PC-3 (cell line): ENCODE measurements around the gene KSR2. TPM values are rescaled to one million over a fixed set of nuclear protein-coding genes. Genes with fewer than 3 reads are reported as not detected.

Experiments
- ATAC-seq: fragments of 200-7000 bp; cut with Tn5 transposase; 2 replicates; pipeline ENCODE4 v1.9.1; 2020; ENCODE audit warnings: mild to moderate bottlenecking, moderate library complexity
- BruUV-seq: library from RNA; stranded (reverse); fragments of 400-500 nt; replicated peaks from 2 replicates; lab custom pipeline; 2021; lab: Mats Ljungman, UMichigan
- CTCF ChIA-PET: fragments of 300-600 bp; sonication (Branson Sonifier 250); formaldehyde crosslinking; loops from one replicate; lab custom pipeline; 2022; ENCODE audit warnings: antibody characterized with exemption; lab: Charles Lee
- POLR2A ChIA-PET: fragments of 300-600 bp; sonication (Branson Sonifier 250); formaldehyde crosslinking; loops from one replicate; lab custom pipeline; 2022; ENCODE audit warnings: antibody characterized with exemption; ENCODE audit not compliant: unreplicated experiment; lab: Charles Lee
- DNase-seq: peaks from one replicate; pipeline ENCODE4 v3.0.0-alpha.2; 2015
- H2AFZ ChIP-seq: fragments of 300-600 bp; sonication (generic); 2 replicates; pipeline ENCODE4 v1.6.0; 2016; ENCODE audit warnings: antibody characterized with exemption, low read length
- H3F3A ChIP-seq: fragments of 300-600 bp; sonication (generic); one replicate; pipeline ENCODE4 v1.6.0; 2017; ENCODE audit warnings: antibody characterized with exemption, low read length, control low read depth, mild to moderate bottlenecking; ENCODE audit not compliant: unreplicated experiment
- H3K27ac ChIP-seq: fragments of 300-600 bp; sonication (generic); 2 replicates; pipeline ENCODE4 v1.5.1; 2016; ENCODE audit warnings: mild to moderate bottlenecking, low read length
- H3K27me3 ChIP-seq: fragments of 300-600 bp; sonication (generic); 2 replicates; pipeline ENCODE4 v1.6.1; 2016; ENCODE audit warnings: low read length, mixed read lengths
- H3K36me3 ChIP-seq: fragments of 300-600 bp; sonication (generic); 2 replicates; pipeline ENCODE4 v1.6.1; 2016; ENCODE audit warnings: low read depth, mixed run types, low read length, mixed read lengths
- H3K4me1 ChIP-seq: fragments of 300-600 bp; sonication (generic); 2 replicates; pipeline ENCODE4 v1.5.1; 2016; ENCODE audit warnings: low read length; ENCODE audit not compliant: insufficient read depth
- H3K4me2 ChIP-seq: fragments of 300-600 bp; sonication (generic); 2 replicates; pipeline ENCODE4 v1.6.0; 2016; ENCODE audit warnings: low read length
- H3K4me3 ChIP-seq: fragments of 300-600 bp; sonication (generic); 2 replicates; pipeline ENCODE4 v1.5.1; 2016; ENCODE audit warnings: mild to moderate bottlenecking, low read length, mixed read lengths
- H3K79me2 ChIP-seq: fragments of 300-600 bp; sonication (generic); 2 replicates; pipeline ENCODE4 v1.6.1; 2017; ENCODE audit warnings: low read length, mixed read lengths
- H3K9ac ChIP-seq: fragments of 300-600 bp; sonication (generic); 2 replicates; pipeline ENCODE4 v1.6.0; 2016; ENCODE audit warnings: mild to moderate bottlenecking, low read length
- H3K9me2 ChIP-seq: fragments of 300-600 bp; sonication (generic); replicated peaks from 2 replicates; pipeline ENCODE4 v1.6.1; 2016; ENCODE audit warnings: mixed run types, low read length, mixed read lengths
- H3K9me3 ChIP-seq: fragments of 300-600 bp; sonication (generic); 2 replicates; pipeline ENCODE4 v1.6.1; 2016; ENCODE audit warnings: low read length, mixed read lengths
- H4K20me1 ChIP-seq: fragments of 300-600 bp; sonication (generic); 2 replicates; pipeline ENCODE4 v1.6.1; 2016; ENCODE audit warnings: low read length, mixed read lengths
- CTCF ChIP-seq: fragments of 300-600 bp; sonication (generic); conservative IDR thresholded peaks from 2 replicates; pipeline ENCODE4 v1.5.1; 2017; ENCODE audit warnings: antibody characterized with exemption, low read depth, mild to moderate bottlenecking, low read length
- EZH2 ChIP-seq: fragments of 300-600 bp; sonication (generic); IDR thresholded peaks from one replicate; pipeline ENCODE4 v1.6.1; 2017; ENCODE audit warnings: antibody characterized with exemption, mild to moderate bottlenecking, low read length; ENCODE audit not compliant: unreplicated experiment
- EZH2phosphoT487 ChIP-seq: fragments of 300-600 bp; sonication (generic); IDR thresholded peaks from 2 replicates; pipeline ENCODE4 v1.6.1; 2018; ENCODE audit warnings: mild to moderate bottlenecking, antibody characterized with exemption, low read length, borderline replicate concordance
- intact Hi-C: fragments of 100-400 bp; cut with micrococcal nuclease; formaldehyde crosslinking; loops from 2 replicates; pipeline ENCODE4 v1.9.0; 2023
- total RNA-seq: library from RNA; depleted of rRNA; stranded (reverse); fragments of >200 nt; gene quantifications from 2 replicates; pipeline ENCODE4 v1.2.3, GENCODE V29; 2014

Gene KSR2
- total RNA-seq, 1 experiment from 2014 or later: 0.80 TPM

GRCh38 chr12:117646520-117646919 is 322.3 kb downstream of the KSR2 start:
- TF ChIP-seq CTCF (no peak), EZH2 (no peak), EZH2phosphoT487 (no peak)
- H3K9me2 ChIP-seq: no peaks in the 10 kb centered on the region
- H3K36me3 ChIP-seq: no peaks in the 10 kb centered on the region
- H3K4me2 ChIP-seq: no peak overlapping the region
- H4K20me1 ChIP-seq: no peaks in the 10 kb centered on the region
- ChIA-PET CTCF (no interaction called here), POLR2A (no interaction called here)
- no peak for DNase-seq
- BruUV-seq: no TSS peak
- no peaks in the 10 kb centered on the region for H3F3A ChIP-seq
- H3K9ac ChIP-seq: no peak overlapping the region
- ATAC-seq: no peak
- no peak overlapping the region for H3K4me3 ChIP-seq
- H3K4me1 ChIP-seq: no peaks in the 10 kb centered on the region
- H3K27ac ChIP-seq: no peak overlapping the region
- no peaks in the 10 kb centered on the region for H3K79me2 ChIP-seq
- no peak overlapping the region for H2AFZ ChIP-seq
- H3K27me3 ChIP-seq: no peaks in the 10 kb centered on the region
- no peaks in the 10 kb centered on the region for H3K9me3 ChIP-seq
- intact Hi-C loops: no loop called here

GRCh38 chr12:117645473-117645872 is 323.3 kb downstream of the KSR2 start:
- Histone ChIP-seq H2AFZ (no peak overlapping the region), H4K20me1 (no peaks in the 10 kb centered on the region), H3F3A (no peaks in the 10 kb centered on the region), H3K36me3 (no peaks in the 10 kb centered on the region), H3K4me3 (no peak overlapping the region), H3K9ac (no peak overlapping the region), H3K27me3 (no peaks in the 10 kb centered on the region), H3K9me2 (no peaks in the 10 kb centered on the region), H3K27ac (no peak overlapping the region), H3K79me2 (no peaks in the 10 kb centered on the region), H3K4me2 (no peak overlapping the region), H3K4me1 (no peaks in the 10 kb centered on the region), H3K9me3 (no peaks in the 10 kb centered on the region)
- DNase-seq (no peak), ATAC-seq (no peak)
- TF ChIP-seq EZH2 (no peak), EZH2phosphoT487 (no peak), CTCF (no peak)
- BruUV-seq: no TSS peak
- CTCF ChIA-PET: no interaction called here
- intact Hi-C loops: no loop called here
- POLR2A ChIA-PET: no interaction called here

GRCh38 chr12:117643971-117644370 is 324.8 kb downstream of the KSR2 start:
- intact Hi-C loops: no loop called here
- H3F3A ChIP-seq: no peaks in the 10 kb centered on the region
- DNase-seq: no peak
- no peaks in the 10 kb centered on the region for H4K20me1 ChIP-seq
- no peak overlapping the region for H3K27ac ChIP-seq
- H3K4me1 ChIP-seq: no peaks in the 10 kb centered on the region
- H2AFZ ChIP-seq: no peak overlapping the region
- no peaks in the 10 kb centered on the region for H3K9me2 ChIP-seq
- POLR2A ChIA-PET: no interaction called here
- no peak for TF ChIP-seq CTCF
- TF ChIP-seq EZH2: no peak
- no peak for TF ChIP-seq EZH2phosphoT487
- ATAC-seq: no peak
- no peaks in the 10 kb centered on the region for H3K27me3 ChIP-seq
- no peaks in the 10 kb centered on the region for H3K9me3 ChIP-seq
- CTCF ChIA-PET: no interaction called here
- no peaks in the 10 kb centered on the region for H3K36me3 ChIP-seq
- no peaks in the 10 kb centered on the region for H3K79me2 ChIP-seq
- no peak overlapping the region for H3K4me3 ChIP-seq
- H3K4me2 ChIP-seq: no peak overlapping the region
- no TSS peak for BruUV-seq
- H3K9ac ChIP-seq: no peak overlapping the region
